Measurements from ENCODE around the gene SNRNP25.

The SNRNP25 gene

DNA sequence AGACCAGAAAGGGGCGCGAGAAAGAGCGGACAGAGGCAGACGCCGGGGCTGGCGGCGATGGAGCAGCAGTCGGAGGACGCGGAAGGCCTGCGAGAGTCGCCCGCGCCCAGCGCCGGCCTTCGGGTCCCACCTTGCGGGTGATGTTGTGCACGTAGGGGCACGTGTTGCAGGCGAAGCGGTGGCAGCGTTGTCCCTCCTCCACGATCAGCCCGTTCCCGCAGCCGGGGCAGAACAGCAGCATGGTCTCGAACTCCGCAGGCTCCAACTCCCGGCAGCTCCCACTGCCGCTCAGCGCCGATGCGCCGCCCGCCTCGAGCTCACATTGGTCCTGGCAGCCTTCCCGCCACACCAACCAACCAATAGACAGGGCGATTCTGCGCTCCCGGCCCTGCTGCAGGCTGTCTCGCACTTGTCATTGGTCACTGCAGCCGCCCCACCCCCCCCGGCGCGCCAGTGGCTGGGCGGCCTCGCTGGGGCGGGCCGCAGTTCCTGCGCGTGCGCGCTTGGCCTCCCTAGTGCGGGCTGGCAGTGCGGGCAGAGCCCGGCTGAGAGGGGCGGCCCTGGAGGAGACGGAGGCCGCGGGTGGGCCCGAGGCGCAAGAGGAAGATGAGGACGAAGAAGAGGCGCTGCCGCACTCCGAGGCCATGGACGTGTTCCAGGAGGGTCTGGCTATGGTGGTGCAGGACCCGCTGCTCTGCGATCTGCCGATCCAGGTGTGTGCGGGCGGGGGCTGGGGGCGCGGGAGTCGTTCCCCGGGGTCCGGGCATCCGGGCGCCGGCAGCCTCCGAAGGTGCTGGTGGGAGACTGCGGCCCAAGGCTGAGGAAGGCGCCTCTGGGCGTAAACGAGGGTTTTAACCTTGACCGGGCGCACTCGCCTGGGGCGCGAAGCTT is at the start of gene SNRNP25, which contains the start of gene POLR3K:
Gene SNRNP25, plus strand, starts transcription at position 483 of the 891 bp plus-strand sequence. Its CDS starts 189 bp downstream, at position 672.
Gene POLR3K, minus strand, starts transcription at position 263 of the 891 bp plus-strand sequence. Its CDS starts 22 bp downstream, at position 241.
- no peak for TF ChIP-seq GATA2 (IDR thresholded peaks at IDR 0.05; ENCODE audit: low read depth, low read length)
- TF ChIP-seq GATA3 (IDR thresholded peaks at IDR 0.05; ENCODE audit: low read depth, low read length): no peak

DNA sequence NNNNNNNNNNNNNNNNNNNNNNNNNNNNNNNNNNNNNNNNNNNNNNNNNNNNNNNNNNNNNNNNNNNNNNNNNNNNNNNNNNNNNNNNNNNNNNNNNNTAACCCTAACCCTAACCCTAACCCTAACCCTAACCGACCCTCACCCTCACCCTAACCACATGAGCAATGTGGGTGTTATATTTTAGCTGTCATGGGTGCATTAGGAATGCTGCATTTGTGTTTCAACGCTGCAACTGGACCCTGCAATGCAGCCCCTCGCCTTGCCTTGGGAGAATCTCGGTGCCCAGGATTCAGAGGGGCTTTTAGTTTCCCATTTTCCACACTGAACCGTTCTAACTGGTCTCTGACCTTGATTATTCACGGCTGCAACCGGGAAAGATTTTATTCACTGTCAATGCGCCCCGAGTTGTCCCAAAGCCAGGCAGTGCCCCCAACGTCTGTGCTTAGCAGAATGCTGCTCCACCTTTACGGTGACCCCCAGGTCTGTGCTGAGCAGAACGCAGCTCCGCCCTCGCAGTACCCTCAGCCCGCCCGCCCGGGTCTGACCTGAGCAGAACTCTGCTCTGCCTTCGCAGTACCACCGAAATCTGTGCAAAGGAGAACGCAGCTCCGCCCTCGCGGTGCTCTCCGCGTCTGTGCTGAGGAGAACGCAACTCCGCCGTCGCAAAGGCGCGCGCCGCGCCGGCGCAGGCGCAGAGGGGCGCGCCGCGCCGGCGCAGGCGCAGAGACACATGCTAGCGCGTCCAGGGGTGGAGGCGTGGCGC is 43.5 kb upstream of the SNRNP25 start:
- TF ChIP-seq GATA2 (IDR thresholded peaks at IDR 0.05; ENCODE audit: low read depth, low read length) (no peak), GATA3 (IDR thresholded peaks at IDR 0.05; ENCODE audit: low read depth, low read length) (no peak)

DNA sequence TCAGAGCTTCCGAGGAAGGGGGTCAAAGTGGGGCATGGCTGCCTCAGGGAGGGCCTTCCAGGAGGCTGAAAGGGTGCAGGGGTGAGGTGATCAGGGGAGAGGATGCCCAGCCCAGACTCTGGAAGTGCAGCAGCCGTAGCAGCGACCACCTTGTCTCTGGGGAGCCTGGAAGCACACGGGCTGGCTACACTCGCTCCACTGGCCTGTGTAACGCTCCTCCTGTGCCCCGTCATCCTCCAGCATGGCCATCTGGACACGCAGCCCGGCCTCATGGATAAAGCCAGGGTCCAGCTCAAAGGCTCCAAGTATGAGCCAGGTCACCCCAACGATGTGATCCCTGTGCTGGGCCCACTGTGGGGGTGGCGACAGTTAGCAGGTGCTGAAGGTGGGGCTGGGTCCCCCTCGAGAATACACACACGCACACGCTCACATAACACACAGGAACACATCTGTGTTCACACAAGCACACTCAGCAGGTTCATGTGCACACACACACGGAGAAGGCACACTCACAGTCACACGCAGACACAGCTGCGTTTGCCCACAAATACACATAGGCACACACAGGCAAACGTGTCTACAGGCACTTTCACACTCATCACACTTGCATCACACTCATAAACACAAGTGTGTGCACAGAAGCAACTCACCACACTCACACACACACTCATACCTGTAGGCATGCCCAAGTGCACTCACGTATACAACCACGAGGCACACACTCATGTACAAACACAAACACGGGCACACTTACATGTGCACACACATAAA is 19.6 kb upstream of the SNRNP25 start:
- TF ChIP-seq GATA2 (IDR thresholded peaks at IDR 0.05; ENCODE audit: low read depth, low read length): no peak
- no peak for TF ChIP-seq GATA3 (IDR thresholded peaks at IDR 0.05; ENCODE audit: low read depth, low read length)

DNA sequence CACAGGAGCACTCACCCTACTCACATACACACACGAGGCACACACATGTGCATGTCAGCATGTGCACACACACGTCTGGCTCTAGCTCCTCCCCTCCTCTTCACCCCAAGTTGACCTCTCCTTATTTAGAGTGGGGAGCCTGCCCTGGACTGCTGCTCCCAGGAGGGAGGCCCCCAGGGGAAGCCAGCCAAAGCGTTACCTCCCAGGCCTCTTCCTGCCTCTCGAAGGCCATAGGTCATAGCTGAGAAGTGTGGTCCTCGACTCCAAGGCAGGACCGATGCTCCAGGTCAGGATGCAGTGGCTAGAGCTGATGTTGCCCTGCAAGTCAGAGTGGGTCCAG is 19.0 kb upstream of the SNRNP25 start:
- TF ChIP-seq GATA2 (IDR thresholded peaks at IDR 0.05; ENCODE audit: low read depth, low read length) (no peak), GATA3 (IDR thresholded peaks at IDR 0.05; ENCODE audit: low read depth, low read length) (no peak)

DNA sequence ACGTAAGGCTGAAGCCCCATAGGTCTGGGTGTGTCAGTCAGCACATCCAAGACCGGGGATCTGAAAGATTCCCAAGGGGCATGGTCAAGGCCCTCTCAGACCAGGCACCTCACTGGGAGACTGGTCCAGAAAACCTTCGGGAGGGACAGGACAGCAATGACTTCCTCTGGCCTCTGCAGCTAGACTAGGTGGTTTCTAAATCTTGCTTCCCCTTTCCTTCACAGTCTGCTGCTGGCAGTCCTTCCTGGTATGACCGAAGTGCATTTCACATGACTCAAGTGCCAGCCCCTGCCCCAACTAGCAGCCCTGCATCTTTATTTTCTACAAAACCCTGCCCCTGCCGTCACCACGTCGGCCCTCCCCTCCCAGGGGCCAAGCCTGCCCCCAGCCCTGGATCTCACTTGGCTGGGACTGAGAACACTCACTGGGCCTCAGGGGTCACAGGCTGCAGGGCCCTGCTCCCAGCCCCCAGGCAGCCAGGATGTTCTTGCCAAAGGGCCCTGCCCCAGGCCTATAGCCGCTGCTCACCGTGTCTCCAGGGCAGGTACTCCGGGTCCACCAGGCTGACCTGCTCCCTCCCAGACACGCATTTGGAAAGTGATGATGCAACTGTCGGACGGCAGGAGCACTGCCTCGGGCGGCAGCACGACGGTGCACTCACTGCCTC is 18.5 kb upstream of the SNRNP25 start:
- TF ChIP-seq GATA2 (IDR thresholded peaks at IDR 0.05; ENCODE audit: low read depth, low read length) (no peak), GATA3 (IDR thresholded peaks at IDR 0.05; ENCODE audit: low read depth, low read length) (no peak)

DNA sequence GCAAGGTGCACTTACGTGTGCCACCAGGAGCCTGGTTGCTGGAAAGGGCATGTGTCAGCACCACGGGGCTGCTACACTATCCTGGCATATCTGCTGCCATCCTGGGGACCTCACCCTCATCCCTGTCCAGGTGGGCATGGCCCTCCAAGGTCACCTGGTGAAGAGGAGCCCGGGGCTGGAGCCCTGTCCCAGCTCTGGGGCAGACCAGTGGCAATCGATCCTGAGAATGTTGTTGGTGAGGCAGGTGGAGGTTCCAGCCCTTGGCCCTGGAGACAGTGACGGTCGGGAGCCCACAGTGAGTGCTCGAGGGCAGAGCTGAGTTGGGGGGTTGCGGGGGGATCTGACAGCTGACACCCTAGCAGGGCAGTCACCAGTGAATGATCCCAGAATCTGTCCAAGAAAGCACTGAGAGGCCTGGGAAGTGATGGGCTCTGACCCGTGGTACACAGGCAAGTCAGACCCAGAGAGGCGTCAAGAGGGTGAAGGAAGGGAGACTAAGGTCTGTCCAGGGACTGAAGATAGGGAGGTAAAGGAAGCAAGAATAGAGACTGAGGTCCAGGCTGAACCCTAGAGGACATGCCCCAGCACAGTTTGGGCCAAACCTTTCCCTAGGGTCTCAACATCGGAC is 17.8 kb upstream of the SNRNP25 start:
- TF ChIP-seq GATA2 (IDR thresholded peaks at IDR 0.05; ENCODE audit: low read depth, low read length) (no peak), GATA3 (IDR thresholded peaks at IDR 0.05; ENCODE audit: low read depth, low read length) (no peak)

DNA sequence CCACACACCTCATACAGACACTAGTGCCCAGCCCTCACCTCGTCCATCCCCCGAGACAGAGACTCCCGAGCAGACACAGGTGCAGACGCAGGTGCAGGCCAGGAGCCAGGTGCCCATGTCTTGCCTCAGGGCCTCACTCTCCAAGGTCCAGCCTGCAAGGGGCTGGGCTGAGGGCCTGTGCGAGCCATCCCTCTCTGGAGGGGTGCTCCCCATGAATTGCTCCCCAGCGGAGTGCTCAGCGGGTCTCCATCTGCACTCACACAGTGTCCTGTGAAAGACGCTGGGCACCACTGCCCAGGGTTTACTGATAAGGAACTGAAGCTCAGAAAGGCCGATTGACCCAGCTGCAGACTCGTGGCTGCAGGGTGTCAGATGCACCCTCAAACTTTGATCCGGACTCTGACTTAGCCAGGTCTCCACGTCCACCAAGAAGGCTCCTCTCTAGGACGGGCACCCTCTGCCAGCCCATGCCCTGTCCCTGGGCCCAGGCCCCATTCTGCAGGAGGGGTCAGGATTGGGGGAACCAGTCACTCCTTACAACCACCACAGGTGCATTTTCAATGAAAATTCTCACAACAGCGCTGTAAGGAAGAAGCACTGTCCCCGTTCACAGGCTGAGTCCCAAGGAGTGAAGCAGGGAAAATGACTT is 17.2 kb upstream of the SNRNP25 start:
- no peak for TF ChIP-seq GATA3 (IDR thresholded peaks at IDR 0.05; ENCODE audit: low read depth, low read length)
- TF ChIP-seq GATA2 (IDR thresholded peaks at IDR 0.05; ENCODE audit: low read depth, low read length): no peak

DNA sequence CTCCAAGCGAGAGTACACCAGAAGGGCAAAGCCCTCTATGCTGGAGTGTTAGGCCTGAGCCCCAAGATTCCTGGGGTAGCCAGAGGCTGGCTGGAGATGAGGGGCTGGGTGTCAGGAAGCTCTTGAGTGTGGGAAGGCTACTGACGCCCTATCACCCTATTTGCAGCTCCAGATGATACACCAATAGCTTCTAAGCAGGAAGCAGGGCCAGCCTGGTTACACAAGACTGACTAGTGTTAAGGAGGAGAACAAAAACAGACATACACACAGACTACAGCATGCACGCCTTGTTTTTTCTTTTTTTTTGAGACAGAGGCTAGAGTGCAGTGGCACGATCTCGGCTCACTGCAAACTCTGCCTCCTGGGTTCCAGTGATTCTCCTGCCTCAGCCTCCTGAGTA is 16.1 kb upstream of the SNRNP25 start:
- TF ChIP-seq GATA2 (IDR thresholded peaks at IDR 0.05; ENCODE audit: low read depth, low read length) (no peak), GATA3 (IDR thresholded peaks at IDR 0.05; ENCODE audit: low read depth, low read length) (no peak)

DNA sequence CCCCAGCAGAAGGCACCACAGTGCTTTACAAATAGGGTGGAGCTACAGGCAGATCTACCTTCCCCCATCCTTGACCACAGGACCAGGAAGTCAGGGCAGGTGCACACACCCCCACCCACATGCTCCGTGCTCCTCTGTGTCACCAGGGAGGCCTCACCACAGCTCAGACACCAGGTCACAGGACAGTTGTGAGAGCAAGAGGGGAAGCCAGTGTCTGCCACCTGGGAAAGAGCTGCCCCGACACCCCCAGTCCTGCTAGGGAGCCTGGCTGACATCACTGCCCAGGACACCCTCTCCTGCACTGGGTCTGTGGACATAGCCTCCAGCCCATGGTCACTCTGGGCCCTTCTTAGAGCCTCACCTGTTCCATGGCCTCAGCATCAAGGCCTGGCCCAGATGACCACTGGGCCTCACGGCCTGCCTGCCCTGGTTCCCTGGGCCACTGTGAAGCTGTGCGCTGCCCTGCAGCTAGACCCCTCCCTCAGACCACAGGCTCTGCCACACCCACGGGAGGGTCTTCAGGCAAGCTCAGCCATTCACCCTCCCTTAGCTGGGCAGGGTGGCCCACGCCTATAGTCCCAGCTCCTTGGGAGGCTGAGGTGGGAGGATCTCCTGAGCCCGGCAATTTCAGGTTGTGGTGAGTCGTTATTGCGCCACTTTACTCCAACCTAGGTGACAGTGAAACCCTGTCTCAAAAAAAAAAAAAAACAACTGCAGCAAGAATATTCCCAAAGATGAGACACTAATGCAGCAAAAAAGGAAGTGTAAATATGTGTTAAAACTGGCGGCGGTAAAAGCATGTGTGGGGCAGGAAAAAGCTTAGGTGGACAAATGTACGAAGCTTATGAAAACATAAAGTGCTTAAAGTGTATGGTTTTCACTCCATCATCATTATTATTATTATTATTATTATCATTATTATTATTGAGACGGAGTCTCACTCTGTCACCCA is 14.4 kb upstream of the SNRNP25 start:
- no peak for TF ChIP-seq GATA2 (IDR thresholded peaks at IDR 0.05; ENCODE audit: low read depth, low read length)
- no peak for TF ChIP-seq GATA3 (IDR thresholded peaks at IDR 0.05; ENCODE audit: low read depth, low read length)

DNA sequence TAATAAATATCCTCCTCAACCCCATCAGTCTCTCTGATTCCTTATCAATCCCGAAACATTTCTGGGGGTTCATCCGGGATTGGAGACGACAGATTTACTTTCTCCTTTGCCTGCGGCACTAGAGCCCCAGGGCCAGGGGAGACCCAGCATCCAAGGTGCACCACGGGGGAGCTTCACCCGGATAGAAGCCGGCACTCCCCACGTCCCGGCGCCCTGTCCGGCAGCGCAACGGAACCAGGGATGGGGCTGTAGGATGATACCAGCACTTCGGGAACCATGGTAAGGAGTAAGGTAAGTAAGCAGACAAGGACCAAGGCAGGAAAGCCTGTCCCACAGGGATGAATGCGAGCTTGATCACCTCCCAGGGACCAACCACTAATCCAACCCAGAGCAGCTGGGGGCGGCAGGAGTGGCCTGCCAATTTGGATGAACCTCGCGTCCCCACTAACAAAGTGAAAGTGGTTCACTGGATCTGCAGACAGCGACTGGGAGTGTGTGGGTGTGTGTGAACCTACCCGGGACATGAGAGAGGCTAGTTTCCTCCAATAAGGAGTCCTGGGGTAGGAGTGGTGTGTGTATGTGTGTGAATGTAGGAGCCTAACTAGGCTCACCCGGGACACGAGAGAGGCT is 12.1 kb upstream of the SNRNP25 start:
- no peak for TF ChIP-seq GATA3 (IDR thresholded peaks at IDR 0.05; ENCODE audit: low read depth, low read length)
- TF ChIP-seq GATA2 (IDR thresholded peaks at IDR 0.05; ENCODE audit: low read depth, low read length): no peak

DNA sequence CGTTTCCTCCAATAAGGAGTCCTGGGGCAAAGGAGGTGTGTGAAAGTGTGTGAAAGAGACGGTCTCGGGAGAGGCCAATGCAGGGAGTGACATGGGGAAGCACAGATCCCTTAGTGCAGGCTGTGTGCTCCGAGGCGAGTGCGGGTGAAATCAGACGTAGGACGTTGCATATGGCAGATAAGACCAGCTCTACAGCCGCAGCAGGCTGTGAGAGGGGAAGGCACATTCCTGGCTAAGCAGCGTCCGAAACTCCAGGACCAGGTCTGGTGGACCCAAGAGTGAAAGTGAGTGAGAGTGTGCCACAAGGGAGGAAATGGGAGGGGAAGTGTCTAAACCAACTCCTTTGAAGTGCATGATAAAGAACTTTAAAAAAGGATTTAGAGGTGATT is 11.6 kb upstream of the SNRNP25 start:
- TF ChIP-seq GATA2 (IDR thresholded peaks at IDR 0.05; ENCODE audit: low read depth, low read length) (no peak), GATA3 (IDR thresholded peaks at IDR 0.05; ENCODE audit: low read depth, low read length) (no peak)
